HepG2 (cell line): Measurements from ENCODE around the gene VRK1. TPM values are rescaled to one million over a fixed set of nuclear protein-coding genes. Genes with fewer than 3 reads are reported as not detected.

Experiments
- AGO2 ChIP-seq: fragments of 200-400 bp; formaldehyde crosslinking; optimal IDR thresholded peaks from 2 replicates; pipeline ENCODE3; 2017; ENCODE audit warnings: mild to moderate bottlenecking, low read depth, low read length, moderate library complexity
- ATF7 ChIP-seq, 2 experiments: fragments of 450-650 bp in 1 of 2; sonication (generic) in 1 of 2; formaldehyde crosslinking in 1 of 2; IDR thresholded peaks; 2 replicates each; pipeline versions ENCODE4 v1.4.0 to v1.6.1; 2016 to 2020; ENCODE audit warnings: antibody characterized with exemption in 1 of 2, mild to moderate bottlenecking in 1 of 2, missing genetic modification reagents in 1 of 2
- DMAP1 ChIP-seq: IDR thresholded peaks from 2 replicates; pipeline ENCODE4 v1.6.1; 2016
- ELF4 ChIP-seq: sonication (generic); formaldehyde crosslinking; IDR thresholded peaks from 2 replicates; pipeline ENCODE4 v1.5.0; 2020; ENCODE audit warnings: missing genetic modification reagents, mild to moderate bottlenecking, moderate library complexity, borderline replicate concordance
- GPBP1L1 ChIP-seq: sonication (generic); formaldehyde crosslinking; IDR thresholded peaks from 2 replicates; pipeline ENCODE4 v1.5.0; 2020; ENCODE audit warnings: mild to moderate bottlenecking, missing genetic modification reagents
- HOMEZ ChIP-seq: IDR thresholded peaks from 2 replicates; pipeline ENCODE4 v1.6.1; 2016; ENCODE audit warnings: low read depth
- MXI1 ChIP-seq: IDR thresholded peaks from 3 replicates; pipeline ENCODE4 v1.6.1; 2012; ENCODE audit warnings: low read depth, low read length, inconsistent platforms, borderline replicate concordance
- NFKBIZ ChIP-seq: IDR thresholded peaks from 2 replicates; pipeline ENCODE4 v1.6.1; 2018; ENCODE audit warnings: missing genetic modification reagents, missing compliant biosample characterization
- NR2F6 ChIP-seq, 2 experiments: IDR thresholded peaks; 2 replicates each; pipeline ENCODE4 v1.6.1; 2016; ENCODE audit warnings: antibody characterized with exemption in 1 of 2, mild to moderate bottlenecking in 1 of 2
- RBM39 ChIP-seq: fragments of 200-400 bp; formaldehyde crosslinking; IDR thresholded peaks from one replicate; pipeline ENCODE4 v1.6.1; 2018; ENCODE audit warnings: antibody characterized with exemption, mild to moderate bottlenecking, low read depth, low read length; ENCODE audit not compliant: poor library complexity, severe bottlenecking
- RFXANK ChIP-seq: IDR thresholded peaks from 2 replicates; pipeline ENCODE4 v1.6.1; 2016
- SKIL ChIP-seq: sonication (generic); formaldehyde crosslinking; IDR thresholded peaks from 2 replicates; pipeline ENCODE4 v1.8.0; 2022; ENCODE audit warnings: missing genetic modification reagents, mild to moderate bottlenecking, moderate library complexity, borderline replicate concordance
- SP5 ChIP-seq: IDR thresholded peaks from 2 replicates; pipeline ENCODE4 v1.6.1; 2016; ENCODE audit warnings: low read depth, borderline replicate concordance
- SPEN ChIP-seq: sonication (generic); formaldehyde crosslinking; IDR thresholded peaks from 2 replicates; pipeline ENCODE4 v1.5.1; 2020; ENCODE audit warnings: low read depth, mild to moderate bottlenecking, missing genetic modification reagents
- TAF1 ChIP-seq: sonication (generic); formaldehyde crosslinking; IDR thresholded peaks from 2 replicates; pipeline ENCODE4 v1.4.0; 2020; ENCODE audit warnings: missing genetic modification reagents
- TBX3 ChIP-seq: fragments of 450-650 bp; IDR thresholded peaks from 2 replicates; pipeline ENCODE4 v1.6.1; 2017; ENCODE audit warnings: antibody characterized with exemption, mild to moderate bottlenecking, inconsistent platforms, borderline replicate concordance
- ZBTB26 ChIP-seq: IDR thresholded peaks from 2 replicates; pipeline ENCODE4 v1.6.1; 2016; ENCODE audit warnings: missing compliant biosample characterization, missing genetic modification reagents, borderline replicate concordance
- ZNF430 ChIP-seq: sonication (generic); formaldehyde crosslinking; IDR thresholded peaks from 2 replicates; pipeline ENCODE4 v1.9.0; 2021; ENCODE audit warnings: mild to moderate bottlenecking, missing genetic modification reagents
- ZNF543 ChIP-seq: sonication (generic); formaldehyde crosslinking; IDR thresholded peaks from 2 replicates; pipeline ENCODE4 v1.4.0; 2020; ENCODE audit warnings: mild to moderate bottlenecking, missing genetic modification reagents
- ZNF546 ChIP-seq: sonication (generic); formaldehyde crosslinking; conservative IDR thresholded peaks from 2 replicates; pipeline ENCODE4 v1.8.1; 2023; ENCODE audit warnings: mild to moderate bottlenecking, missing genetic modification reagents
- ZNF788 ChIP-seq: sonication (generic); formaldehyde crosslinking; IDR thresholded peaks from 2 replicates; pipeline ENCODE4 v1.5.0; 2020; ENCODE audit warnings: mild to moderate bottlenecking, missing genetic modification reagents, borderline replicate concordance
- ZNF883 ChIP-seq: sonication (generic); formaldehyde crosslinking; IDR thresholded peaks from 2 replicates; pipeline ENCODE4 v1.5.1; 2020; ENCODE audit warnings: mild to moderate bottlenecking, missing genetic modification reagents; ENCODE audit errors: not compliant biosample characterization
- polyA plus RNA-seq, 8 experiments: library from polyadenylated mRNA; depleted of rRNA in 3 of 8; stranded (reverse) in 7 of 8; unstranded in 1 of 8; fragments of >200 nt; fragmentation: Illumina TruSeq in 4 of 8; extraction: Trizol in 4 of 8; gene quantifications; 2 replicates each; pipeline versions ENCODE4 v1.2.1 to v1.2.3, GENCODE V29; 2011 to 2016; ENCODE audit warnings: low read depth in 4 of 8, missing spikeins in 1 of 8, mixed read lengths in 1 of 8; ENCODE audit not compliant: insufficient read depth in 1 of 8
- total RNA-seq, 5 experiments: library from RNA; depleted of rRNA; stranded (reverse); fragments of >200 nt; fragmentation: Illumina TruSeq; extraction: Trizol; gene quantifications; 2 replicates each; pipeline ENCODE4 v1.2.3, GENCODE V29; 2016; ENCODE audit warnings: low read depth in 1 of 5

Gene VRK1
- total and polyA plus RNA-seq, 2 of the 13 experiments (the other 11 are each of a cell fraction or from before 2014, with no cell fraction given): 7.9 to 51.3 TPM

- TF ChIP-seq ZBTB26 (CRISPR knock-in tag): no peak
- TF ChIP-seq ZNF430 (CRISPR knock-in tag): no peak
- 0 out of 2 replicates have a peak, but pooled peaks have one; percentile 39 for TF ChIP-seq ZNF546 (CRISPR knock-in tag)
- TF ChIP-seq SKIL: 0 out of 2 replicates have a peak, but pooled peaks have one; percentile 41
- TF ChIP-seq AGO2: no peak
- TF ChIP-seq SPEN (CRISPR knock-in tag): peak; percentile 73
- no peak; the same call in 1 of the 2 replicates for TF ChIP-seq ZNF543
- TF ChIP-seq TAF1 (CRISPR knock-in tag): 0 out of 2 replicates have a peak, but pooled peaks have one; percentile 35
- peak; percentile 82; the same call in 1 of the 2 replicates for TF ChIP-seq TBX3
- no peak; the same call in 1 of the 2 replicates for TF ChIP-seq HOMEZ (CRISPR knock-in tag)
- TF ChIP-seq GPBP1L1 (CRISPR knock-in tag): no peak
- TF ChIP-seq NFKBIZ (CRISPR knock-in tag): no peak
- no peak for TF ChIP-seq ELF4 (CRISPR knock-in tag)
- TF ChIP-seq ATF7 (IDR thresholded peaks at IDR 0.05): no peak
- no peak for TF ChIP-seq ATF7 (CRISPR knock-in tag; IDR thresholded peaks at IDR 0.05)
- TF ChIP-seq NR2F6 (IDR thresholded peaks at IDR 0.05): no peak
- peak; percentile 13; the same call in 1 of the 2 replicates for TF ChIP-seq NR2F6 (CRISPR knock-in tag; IDR thresholded peaks at IDR 0.05)
- peak; percentile 58; the same call in 1 of the 2 replicates for TF ChIP-seq ZNF788 (CRISPR knock-in tag)
- TF ChIP-seq MXI1: peak; percentile 96
- no peak for TF ChIP-seq RBM39
- no peak for TF ChIP-seq ZNF883
- TF ChIP-seq DMAP1 (CRISPR knock-in tag): peak; percentile 62; the same call in 1 of the 2 replicates
- TF ChIP-seq SP5 (CRISPR knock-in tag): peak; percentile 70
- TF ChIP-seq RFXANK (CRISPR knock-in tag): no peak
Measured at GRCh38 chr14:96796851-96797581, at the start of gene VRK1 (continued).
